Prostate gland (tissue), 2 donors: ENCODE results near the gene CATSPERZ. TPM values are rescaled to one million over a fixed set of nuclear protein-coding genes. Genes with fewer than 3 reads are reported as not detected.
A peak's percentile ranks its signal among the peaks of the same experiment; 100 is the strongest.

Experiments used
- DNase-seq: peaks from one replicate; pipeline ENCODE4 v3.0.0-alpha.2; 2019; ENCODE audit warnings: low spot score
- H3K27ac ChIP-seq, 2 donors: fragments of 200-600 bp; sonication (generic); 2 replicates each; pipeline ENCODE4 v1.5.1; 2017 to 2019
- H3K27me3 ChIP-seq: fragments of 200-600 bp; sonication (generic); replicated peaks from 2 replicates; pipeline ENCODE4 v1.5.1; 2019; ENCODE audit not compliant: insufficient read depth
- H3K36me3 ChIP-seq, 2 donors: fragments of 200-600 bp; sonication (generic); 1 replicate in 1 of 2; 2 replicates in 1 of 2; pipeline versions ENCODE4 v1.5.1 to v1.8.1; 2017 to 2019
- H3K4me1 ChIP-seq: fragments of 200-600 bp; sonication (generic); replicated peaks from 2 replicates; pipeline ENCODE4 v1.5.1; 2019
- H3K4me3 ChIP-seq, 2 donors: fragments of 200-600 bp; sonication (generic); 2 replicates each; pipeline ENCODE4 v1.5.1; 2017 to 2019
- H3K9me3 ChIP-seq: fragments of 200-600 bp; sonication (generic); 2 replicates; pipeline ENCODE4 v1.5.1; 2017
- POLR2A ChIP-seq: fragments of 450-650 bp; IDR thresholded peaks from one replicate; pipeline ENCODE4 v1.6.1; 2016; ENCODE audit warnings: antibody characterized with exemption, mild to moderate bottlenecking
- POLR2AphosphoS5 ChIP-seq: sonication (generic); formaldehyde crosslinking; IDR thresholded peaks from one replicate; pipeline ENCODE4 v1.6.1; 2017; ENCODE audit warnings: antibody characterized with exemption
- WGBS: methylation state at CpG from one replicate; pipeline ENCODE4 v1.1.5; 2018; 5-methylcytosine and 5-hydroxymethylcytosine counted together
- intact Hi-C: fragments of 100-400 bp; cut with DNase I; formaldehyde crosslinking; loops from one replicate; pipeline ENCODE4 v1.14.2; 2022
- total RNA-seq, 2 donors: library from RNA; depleted of rRNA; stranded (reverse); fragments of >200 nt; gene quantifications; one replicate each; pipeline ENCODE4 v1.1.0, GENCODE V29; 2016
- TF ChIP-seq, protein P1 (sequence below), 4 experiments: fragments of 200-600 bp in 2 of 4; fragments of 450-650 bp in 2 of 4; sonication (generic) in 2 of 4; IDR thresholded peaks; 1 replicate in 3 of 4; 2 replicates in 1 of 4; pipeline ENCODE4 v1.5.1; 2016 to 2019; ENCODE audit warnings: antibody characterized with exemption in 4 of 4, mild to moderate bottlenecking in 2 of 4, moderate library complexity in 2 of 4

Gene CATSPERZ
- total RNA-seq, 2 donors from 2014 or later, result 44.3 TPM; not detected in 1

DNA sequence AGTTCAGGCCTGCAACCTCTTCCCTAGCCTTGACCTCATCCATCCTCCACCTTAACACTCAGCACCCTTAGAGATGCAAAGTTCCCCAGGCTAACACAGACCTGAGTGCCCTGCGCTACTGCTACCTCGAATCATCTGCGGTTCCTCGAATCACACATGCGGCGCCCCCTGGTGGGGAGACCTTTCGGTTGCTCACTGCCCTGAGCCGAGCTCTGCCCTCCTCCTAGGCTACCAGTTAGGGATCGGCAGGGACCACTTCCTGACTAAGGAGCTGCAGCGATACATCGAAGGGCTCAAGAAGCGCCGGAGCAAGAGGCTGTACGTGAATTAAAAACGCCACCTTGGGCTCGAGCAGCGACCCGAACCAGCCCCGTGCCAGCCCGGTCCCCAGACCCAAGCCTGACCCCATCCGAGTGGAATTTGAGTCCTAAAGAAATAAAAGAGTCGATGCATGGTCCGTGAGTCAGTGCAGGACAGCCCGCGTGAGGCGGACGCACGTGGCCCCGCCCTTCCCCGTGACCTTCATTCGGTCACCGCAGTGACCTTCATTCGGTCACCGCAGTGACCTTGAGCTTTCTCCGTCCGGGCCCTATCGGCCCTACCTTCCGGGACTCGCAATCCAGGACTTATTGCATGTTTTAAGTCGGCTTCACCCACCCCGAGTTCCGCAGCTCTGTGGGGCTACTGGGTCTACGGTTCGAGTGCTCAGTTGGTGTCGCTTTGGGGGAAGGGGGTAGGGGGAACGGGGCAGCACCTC, 4.3 kb downstream of the CATSPERZ start:
- Histone ChIP-seq H3K27ac (peak overlapping the region; percentile 78 to 88), H3K9me3 (no peaks in the 10 kb centered on the region), H3K27me3 (peaks cover 5% of the 10 kb centered on the region), H3K36me3 (no peaks in the 10 kb centered on the region), H3K4me3 (peak overlapping the region; percentile 53 to 69), H3K4me1 (peaks cover 14% of the 10 kb centered on the region)
- DNase-seq, result peak; percentile 91
- TF ChIP-seq POLR2A, result no peak
- peak; percentile 54 for TF ChIP-seq POLR2AphosphoS5
- TF ChIP-seq, protein P1, sequence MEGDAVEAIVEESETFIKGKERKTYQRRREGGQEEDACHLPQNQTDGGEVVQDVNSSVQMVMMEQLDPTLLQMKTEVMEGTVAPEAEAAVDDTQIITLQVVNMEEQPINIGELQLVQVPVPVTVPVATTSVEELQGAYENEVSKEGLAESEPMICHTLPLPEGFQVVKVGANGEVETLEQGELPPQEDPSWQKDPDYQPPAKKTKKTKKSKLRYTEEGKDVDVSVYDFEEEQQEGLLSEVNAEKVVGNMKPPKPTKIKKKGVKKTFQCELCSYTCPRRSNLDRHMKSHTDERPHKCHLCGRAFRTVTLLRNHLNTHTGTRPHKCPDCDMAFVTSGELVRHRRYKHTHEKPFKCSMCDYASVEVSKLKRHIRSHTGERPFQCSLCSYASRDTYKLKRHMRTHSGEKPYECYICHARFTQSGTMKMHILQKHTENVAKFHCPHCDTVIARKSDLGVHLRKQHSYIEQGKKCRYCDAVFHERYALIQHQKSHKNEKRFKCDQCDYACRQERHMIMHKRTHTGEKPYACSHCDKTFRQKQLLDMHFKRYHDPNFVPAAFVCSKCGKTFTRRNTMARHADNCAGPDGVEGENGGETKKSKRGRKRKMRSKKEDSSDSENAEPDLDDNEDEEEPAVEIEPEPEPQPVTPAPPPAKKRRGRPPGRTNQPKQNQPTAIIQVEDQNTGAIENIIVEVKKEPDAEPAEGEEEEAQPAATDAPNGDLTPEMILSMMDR (IDR thresholded peaks at IDR 0.05), result peak; percentile 83 to 94 (median 89)
- intact Hi-C loops, result loop anchor here (5.0 kb wide), 3 partner anchors 52 to 117 kb away; partner anchors contain the start of genes FERMT3, PLCB3 and STIP1
- under 1% methylated on average over 46 of the region's 46 CpGs for WGBS

DNA sequence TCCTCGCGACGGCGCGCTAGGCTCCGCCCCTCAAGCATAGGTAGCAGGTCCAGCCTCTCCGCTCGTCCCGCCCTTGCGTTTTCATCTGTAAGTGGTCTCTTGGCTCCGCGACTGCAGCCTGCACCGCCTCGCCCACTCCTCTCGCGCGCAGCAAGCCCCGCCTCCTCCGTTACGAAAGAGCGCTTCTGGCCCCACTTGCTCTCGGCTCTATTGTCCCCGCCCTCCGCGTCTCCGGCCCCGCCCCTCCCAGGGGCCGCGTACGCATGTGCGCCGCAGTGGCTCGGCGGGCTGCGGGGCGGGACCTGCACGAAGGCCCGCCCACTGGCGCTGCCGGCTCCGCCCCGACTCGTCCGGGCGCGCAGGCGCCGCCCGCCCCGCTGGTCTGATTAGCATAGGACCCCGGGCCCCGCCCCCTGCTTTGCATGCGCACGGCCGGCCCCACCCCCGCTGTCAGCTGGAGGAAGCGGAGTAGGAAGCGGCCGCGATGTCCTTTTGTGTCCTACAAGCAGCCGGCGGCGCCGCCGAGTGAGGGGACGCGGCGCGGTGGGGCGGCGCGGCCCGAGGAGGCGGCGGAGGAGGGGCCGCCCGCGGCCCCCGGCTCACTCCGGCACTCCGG, 5.0 kb downstream of the CATSPERZ start, which contains the start of gene ESRRA:
ESRRA (plus strand) TSS at position 450 of the 616 bp plus-strand sequence. CDS start 1,656 bp downstream, outside the sequence.
- TF ChIP-seq, protein P1 (IDR thresholded peaks at IDR 0.05), result peak in 2 of 4 experiments; percentile 5 to 23
- TF ChIP-seq POLR2A (peak; percentile 47), POLR2AphosphoS5 (peak; percentile 86)
- peak within 1 kb of the TSS; percentile 78 to 88 for H3K27ac ChIP-seq
- WGBS, result under 1% methylated on average over 77 of the region's 81 CpGs
- peak within 1 kb of the TSS; percentile 53 to 69 for H3K4me3 ChIP-seq
- peaks cover 9% of the 10 kb centered on the region for H3K4me1 ChIP-seq
- no peaks in the 10 kb centered on the region for H3K36me3 ChIP-seq
- H3K27me3 ChIP-seq, result no peaks in the 10 kb centered on the region
- peak; percentile 100 for DNase-seq
- no peaks in the 10 kb centered on the region for H3K9me3 ChIP-seq
- intact Hi-C loops, result no loop called here

DNA sequence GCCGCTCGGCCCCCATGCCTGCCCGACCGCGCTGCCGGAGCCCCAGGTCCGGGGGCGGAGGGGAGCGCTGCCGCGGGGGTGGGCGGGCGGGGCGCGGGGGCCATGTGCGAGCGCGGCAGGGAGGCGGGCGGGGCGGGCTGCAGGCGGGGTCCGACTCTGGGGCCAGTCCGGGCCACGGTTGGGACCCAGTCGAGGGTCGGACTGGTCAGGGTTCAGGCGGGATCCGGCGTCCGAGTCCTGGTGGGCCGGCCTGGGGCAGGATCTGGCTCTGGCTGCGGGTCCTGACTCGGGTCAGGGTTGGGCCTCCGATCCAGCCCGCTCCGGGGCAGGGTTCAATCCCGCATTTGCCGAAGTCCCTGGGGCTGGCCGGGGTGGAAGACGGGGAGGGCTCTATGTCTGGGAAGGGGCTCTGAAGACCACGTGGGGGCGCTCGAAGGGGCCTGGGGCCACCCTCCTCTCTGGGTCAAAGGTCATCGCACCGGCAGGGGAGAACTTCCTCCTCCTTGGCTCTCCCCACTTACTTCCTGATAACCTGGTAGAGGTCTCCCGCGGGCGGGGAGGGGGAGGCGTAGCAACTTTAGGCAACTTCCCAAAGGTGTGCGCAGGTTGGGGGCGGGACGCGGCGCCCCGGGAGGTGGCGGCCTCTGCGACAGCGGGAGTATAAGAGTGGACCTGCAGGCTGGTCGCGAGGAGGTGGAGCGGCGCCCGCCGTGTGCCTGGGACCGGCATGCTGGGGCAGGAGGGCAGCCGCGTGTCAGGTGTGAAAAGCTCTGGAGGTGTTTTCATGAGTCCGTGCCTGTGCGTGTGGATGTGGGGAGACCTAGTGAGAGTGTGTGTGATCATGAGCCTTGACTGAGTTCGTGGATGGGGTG, 5.8 kb downstream of the CATSPERZ start:
- TF ChIP-seq, protein P1 (IDR thresholded peaks at IDR 0.05), result peak in 2 of 4 experiments; percentile 38 to 40
- peak; percentile 41 for TF ChIP-seq POLR2AphosphoS5
- TF ChIP-seq POLR2A, result peak; percentile 69
- intact Hi-C loops, result no loop called here
- peak; percentile 38 for DNase-seq

DNA sequence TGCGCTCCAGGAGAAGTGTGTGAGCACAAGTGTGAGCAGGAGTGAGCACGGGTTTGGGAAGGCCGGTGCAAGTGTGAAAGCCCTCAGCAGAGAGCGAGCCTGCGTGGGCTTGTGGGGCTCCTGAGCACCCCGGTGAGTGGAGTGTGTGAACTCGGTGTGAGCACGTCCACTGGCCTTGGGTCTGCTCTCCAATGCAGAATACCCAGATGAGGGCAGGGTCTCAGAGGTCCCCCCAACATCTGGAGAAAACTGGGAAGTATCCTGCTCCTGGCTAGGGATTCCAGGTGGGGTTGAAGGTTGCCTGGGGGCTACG, 6.4 kb downstream of the CATSPERZ start:
- Histone ChIP-seq H3K27me3 (no peaks in the 10 kb centered on the region), H3K4me1 (peaks cover 2% of the 10 kb centered on the region), H3K27ac (peak overlapping the region; percentile 75 to 78), H3K4me3 (peak overlapping the region; percentile 53 to 69), H3K9me3 (no peaks in the 10 kb centered on the region), H3K36me3 (no peaks in the 10 kb centered on the region)
- intact Hi-C loops, result no loop called here
- no peak for DNase-seq
- TF ChIP-seq POLR2AphosphoS5, result no peak
- TF ChIP-seq, protein P1 (IDR thresholded peaks at IDR 0.05), result no peak
- TF ChIP-seq POLR2A, result no peak
- WGBS, result 28% methylated on average over 9 of the region's 9 CpGs

More for the DNA sequence above, 5.8 kb downstream of the CATSPERZ start:
- no peaks in the 10 kb centered on the region for H3K27me3 ChIP-seq
- peak overlapping the region; percentile 75 to 78 for H3K27ac ChIP-seq
- no peaks in the 10 kb centered on the region for H3K9me3 ChIP-seq
- H3K4me1 ChIP-seq, result peaks cover 2% of the 10 kb centered on the region
- no peaks in the 10 kb centered on the region for H3K36me3 ChIP-seq
- H3K4me3 ChIP-seq, result peak overlapping the region; percentile 53 to 69
- WGBS, result 2% methylated on average over 32 of the region's 71 CpGs
